ENCODE measurements around the gene TIFAB.

DNA sequence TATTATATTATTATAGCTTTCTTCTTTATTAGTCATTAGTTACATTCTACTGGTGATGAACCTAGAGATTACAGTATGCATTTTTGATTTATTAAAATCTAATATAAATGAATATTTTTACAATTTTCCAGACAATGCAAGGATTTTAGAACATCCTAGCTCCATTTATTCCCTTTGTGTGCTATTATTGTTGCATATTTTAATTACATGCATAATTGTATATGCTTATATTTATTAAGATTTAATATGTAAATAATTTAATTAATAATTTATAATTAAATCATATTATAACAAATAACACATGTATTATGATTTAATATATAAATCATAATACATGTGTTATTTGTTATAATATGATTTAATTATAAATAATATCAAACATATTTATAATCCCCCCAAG is 29.7 kb downstream of the TIFAB start:
- TF ChIP-seq GLIS3 (CRISPR knock-in tag; IDR thresholded peaks at IDR 0.05), result no peak
- no peak for TF ChIP-seq TCF4 (CRISPR knock-in tag; IDR thresholded peaks at IDR 0.05; ENCODE audit: borderline replicate concordance)
- no peak for TF ChIP-seq ISL1 (CRISPR knock-in tag; IDR thresholded peaks at IDR 0.05)
- TF ChIP-seq, protein P1, sequence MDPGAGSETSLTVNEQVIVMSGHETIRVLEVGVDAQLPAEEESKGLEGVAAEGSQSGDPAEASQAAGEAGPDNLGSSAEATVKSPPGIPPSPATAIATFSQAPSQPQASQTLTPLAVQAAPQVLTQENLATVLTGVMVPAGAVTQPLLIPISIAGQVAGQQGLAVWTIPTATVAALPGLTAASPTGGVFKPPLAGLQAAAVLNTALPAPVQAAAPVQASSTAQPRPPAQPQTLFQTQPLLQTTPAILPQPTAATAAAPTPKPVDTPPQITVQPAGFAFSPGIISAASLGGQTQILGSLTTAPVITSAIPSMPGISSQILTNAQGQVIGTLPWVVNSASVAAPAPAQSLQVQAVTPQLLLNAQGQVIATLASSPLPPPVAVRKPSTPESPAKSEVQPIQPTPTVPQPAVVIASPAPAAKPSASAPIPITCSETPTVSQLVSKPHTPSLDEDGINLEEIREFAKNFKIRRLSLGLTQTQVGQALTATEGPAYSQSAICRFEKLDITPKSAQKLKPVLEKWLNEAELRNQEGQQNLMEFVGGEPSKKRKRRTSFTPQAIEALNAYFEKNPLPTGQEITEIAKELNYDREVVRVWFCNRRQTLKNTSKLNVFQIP (CRISPR knock-in tag; IDR thresholded peaks at IDR 0.05; ENCODE audit: borderline replicate concordance, low read depth), result no peak
- TF ChIP-seq TOX (CRISPR knock-in tag; IDR thresholded peaks at IDR 0.05; ENCODE audit: borderline replicate concordance), result no peak
